IPS-NIHi7 (cell line): ENCODE results near the gene RCVRN.
A peak's percentile ranks its signal among the peaks of the same experiment; 100 is the strongest.

Experiments used
- DNase-seq: peaks from one replicate; pipeline ENCODE4 v3.0.0; 2012; ENCODE audit warnings: mixed read lengths; ENCODE audit errors: extremely low spot score

RCVRN gene

GRCh38 chr17:9905078-9905415, at the start of gene RCVRN:
Gene RCVRN (minus strand): TSS chr17:9905271. CDS start chr17:9905180, 91 bp downstream.
- no peak for DNase-seq

- no peak for DNase-seq
Observed at GRCh38 chr17:9953492-9953891, 48.4 kb upstream of the RCVRN start.

GRCh38 chr17:9951803-9952202, 46.7 kb upstream of the RCVRN start:
- DNase-seq, result no peak

- no peak for DNase-seq
Observed at GRCh38 chr17:9948928-9949327, 43.9 kb upstream of the RCVRN start.

GRCh38 chr17:9944704-9945103, 39.6 kb upstream of the RCVRN start:
- DNase-seq, result no peak

- DNase-seq, result no peak
Observed at GRCh38 chr17:9943343-9943742, 38.3 kb upstream of the RCVRN start.

- no peak for DNase-seq
Observed at GRCh38 chr17:9942885-9943284, 37.8 kb upstream of the RCVRN start.

- no peak for DNase-seq
Observed at GRCh38 chr17:9941305-9941704, 36.2 kb upstream of the RCVRN start.

GRCh38 chr17:9940841-9941240, 35.8 kb upstream of the RCVRN start:
- no peak for DNase-seq

GRCh38 chr17:9938764-9939163, 33.7 kb upstream of the RCVRN start:
- no peak for DNase-seq

- no peak for DNase-seq
Observed at GRCh38 chr17:9937901-9938300, 32.8 kb upstream of the RCVRN start.

GRCh38 chr17:9937241-9937761, 32.2 kb upstream of the RCVRN start:
- DNase-seq, result no peak

GRCh38 chr17:9936095-9936494, 31.0 kb upstream of the RCVRN start:
- no peak for DNase-seq

- no peak for DNase-seq
Observed at GRCh38 chr17:9935408-9935807, 30.3 kb upstream of the RCVRN start.

- DNase-seq, result no peak
Observed at GRCh38 chr17:9934331-9934730, 29.3 kb upstream of the RCVRN start.

- DNase-seq, result no peak
Observed at GRCh38 chr17:9932491-9932890, 27.4 kb upstream of the RCVRN start.

GRCh38 chr17:9931144-9931741, 26.2 kb upstream of the RCVRN start:
- no peak for DNase-seq

GRCh38 chr17:9929871-9930270, 24.8 kb upstream of the RCVRN start:
- DNase-seq, result no peak

- peak; percentile 75 for DNase-seq
Observed at GRCh38 chr17:9928601-9929333, 23.7 kb upstream of the RCVRN start.

- no peak for DNase-seq
Observed at GRCh38 chr17:9926150-9926804, 21.2 kb upstream of the RCVRN start.

GRCh38 chr17:9925457-9925856, 20.4 kb upstream of the RCVRN start:
- DNase-seq, result no peak

- peak; percentile 76 for DNase-seq
Observed at GRCh38 chr17:9924735-9925191, 19.7 kb upstream of the RCVRN start.
